OCI-LY3 (cell line): ENCODE data around the gene CEACAM6.

ENCODE experiments used
- H2AFZ ChIP-seq: fragments of 200-600, 300-600 bp; shearing (Covaris generic); 2 replicates; pipeline ENCODE4 v1.6.0; 2014; ENCODE audit warnings: antibody characterized with exemption, low read depth, low read length
- H3K27ac ChIP-seq: fragments of 200-600, 300-600 bp; sonication (generic); 2 replicates; pipeline ENCODE4 v1.5.1; 2014; ENCODE audit warnings: mild to moderate bottlenecking, low read length, moderate library complexity, mixed read lengths
- H3K27me3 ChIP-seq: fragments of 200-600, 300-600 bp; sonication (generic); 2 replicates; pipeline ENCODE4 v1.6.1; 2014; ENCODE audit warnings: low read depth, low read length, mixed read lengths
- H3K36me3 ChIP-seq: fragments of 200-600, 300-600 bp; sonication (generic); replicated peaks from 2 replicates; pipeline ENCODE3; 2014; ENCODE audit warnings: low read depth, low read length, mixed read lengths
- H3K4me1 ChIP-seq: fragments of 300-600, 200-600 bp; sonication (generic); 2 replicates; pipeline ENCODE4 v1.6.1; 2014; ENCODE audit warnings: low read length, mixed read lengths
- H3K4me2 ChIP-seq: fragments of 200-600, 300-600 bp; sonication (generic); 2 replicates; pipeline ENCODE4 v1.6.1; 2014; ENCODE audit warnings: low read length, mixed read lengths
- H3K4me3 ChIP-seq: fragments of 300-600, 200-600 bp; sonication (generic); 2 replicates; pipeline ENCODE4 v1.5.1; 2014; ENCODE audit warnings: antibody characterized with exemption, mild to moderate bottlenecking, low read length, moderate library complexity
- H3K79me2 ChIP-seq: fragments of 300-600, 200-600 bp; shearing (Covaris generic); 2 replicates; pipeline ENCODE4 v1.6.1; 2014; ENCODE audit warnings: mild to moderate bottlenecking, low read length, mixed read lengths
- H3K9ac ChIP-seq: fragments of 300-600, 200-600 bp; shearing (Covaris generic); 2 replicates; pipeline ENCODE4 v1.6.0; 2014; ENCODE audit warnings: mild to moderate bottlenecking, low read length, moderate library complexity
- H3K9me3 ChIP-seq: fragments of 200-600, 300-600 bp; shearing (Covaris generic); 2 replicates; pipeline ENCODE4 v1.6.1; 2014; ENCODE audit warnings: low read length, mixed read lengths; ENCODE audit not compliant: insufficient read depth
- H4K20me1 ChIP-seq: fragments of 200-600, 300-600 bp; sonication (generic); 2 replicates; pipeline ENCODE4 v1.6.1; 2016; ENCODE audit warnings: low read length, mixed read lengths; ENCODE audit not compliant: insufficient read depth
- EZH2phosphoT487 ChIP-seq: fragments of 200-600 bp; shearing (Covaris generic); IDR thresholded peaks from 2 replicates; pipeline ENCODE4 v1.6.1; 2018; ENCODE audit warnings: antibody characterized with exemption, mixed run types, low read depth
- TF ChIP-seq, protein P1 (sequence below): fragments of 200-600, 300-600 bp; sonication (generic); IDR thresholded peaks from 2 replicates; pipeline ENCODE4 v1.5.1; 2014; ENCODE audit warnings: antibody characterized with exemption, low read length, low read depth

The CEACAM6 gene

DNA sequence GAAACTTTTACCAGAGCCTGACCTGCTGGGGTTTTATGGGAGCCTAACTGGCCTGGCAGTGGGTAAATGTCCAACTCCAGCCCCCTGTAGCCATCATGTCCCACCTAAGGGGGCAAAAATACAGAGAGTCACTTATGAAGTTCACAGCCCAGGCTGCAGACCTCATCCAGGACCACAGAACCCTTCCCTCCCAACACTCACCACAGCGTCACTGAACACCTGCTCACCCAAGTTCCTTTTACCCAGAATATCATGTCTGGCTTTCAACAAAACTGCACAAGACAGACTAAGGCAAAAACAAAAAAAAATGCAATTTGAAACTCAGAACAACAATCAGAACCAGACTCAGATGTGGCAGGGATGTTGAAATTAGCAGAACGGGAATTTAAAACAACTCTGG lies 47.4 kb downstream of the CEACAM6 start:
- H3K27ac ChIP-seq: no peak overlapping the region
- H3K9me3 ChIP-seq: no peaks in the 10 kb centered on the region
- H2AFZ ChIP-seq: no peak overlapping the region
- no peak overlapping the region for H3K9ac ChIP-seq
- TF ChIP-seq, protein P1, sequence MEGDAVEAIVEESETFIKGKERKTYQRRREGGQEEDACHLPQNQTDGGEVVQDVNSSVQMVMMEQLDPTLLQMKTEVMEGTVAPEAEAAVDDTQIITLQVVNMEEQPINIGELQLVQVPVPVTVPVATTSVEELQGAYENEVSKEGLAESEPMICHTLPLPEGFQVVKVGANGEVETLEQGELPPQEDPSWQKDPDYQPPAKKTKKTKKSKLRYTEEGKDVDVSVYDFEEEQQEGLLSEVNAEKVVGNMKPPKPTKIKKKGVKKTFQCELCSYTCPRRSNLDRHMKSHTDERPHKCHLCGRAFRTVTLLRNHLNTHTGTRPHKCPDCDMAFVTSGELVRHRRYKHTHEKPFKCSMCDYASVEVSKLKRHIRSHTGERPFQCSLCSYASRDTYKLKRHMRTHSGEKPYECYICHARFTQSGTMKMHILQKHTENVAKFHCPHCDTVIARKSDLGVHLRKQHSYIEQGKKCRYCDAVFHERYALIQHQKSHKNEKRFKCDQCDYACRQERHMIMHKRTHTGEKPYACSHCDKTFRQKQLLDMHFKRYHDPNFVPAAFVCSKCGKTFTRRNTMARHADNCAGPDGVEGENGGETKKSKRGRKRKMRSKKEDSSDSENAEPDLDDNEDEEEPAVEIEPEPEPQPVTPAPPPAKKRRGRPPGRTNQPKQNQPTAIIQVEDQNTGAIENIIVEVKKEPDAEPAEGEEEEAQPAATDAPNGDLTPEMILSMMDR: no peak
- no peak for TF ChIP-seq EZH2phosphoT487
- H3K27me3 ChIP-seq: no peaks in the 10 kb centered on the region
- peaks cover 13% of the 10 kb centered on the region for H3K4me1 ChIP-seq
- no peak overlapping the region for H3K4me3 ChIP-seq
- no peak overlapping the region for H3K4me2 ChIP-seq
- no peaks in the 10 kb centered on the region for H3K36me3 ChIP-seq
- no peaks in the 10 kb centered on the region for H3K79me2 ChIP-seq
- no peaks in the 10 kb centered on the region for H4K20me1 ChIP-seq

DNA sequence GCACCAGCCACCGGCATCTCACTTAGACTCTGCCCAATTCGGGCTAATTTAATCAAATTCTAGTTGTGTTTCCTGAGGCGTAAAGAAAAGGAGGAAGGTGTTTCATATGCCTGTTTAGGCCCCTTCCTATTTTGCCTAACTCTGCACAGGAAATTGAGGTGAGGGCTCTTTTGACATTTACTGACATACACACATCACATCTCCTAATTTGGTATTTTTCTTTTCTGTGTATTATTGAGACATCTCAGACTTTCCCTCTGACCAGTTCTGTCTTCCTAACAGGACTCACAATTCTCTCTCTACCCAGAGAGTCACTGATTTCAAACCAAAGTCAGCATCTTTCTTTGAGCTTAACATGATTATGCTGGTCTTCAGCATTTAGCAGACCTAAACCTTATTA lies 49.0 kb downstream of the CEACAM6 start:
- no peaks in the 10 kb centered on the region for H3K79me2 ChIP-seq
- TF ChIP-seq, protein P1: no peak
- no peak for TF ChIP-seq EZH2phosphoT487
- H3K27me3 ChIP-seq: no peaks in the 10 kb centered on the region
- no peak overlapping the region for H3K9ac ChIP-seq
- no peak overlapping the region for H3K27ac ChIP-seq
- no peak overlapping the region for H3K4me3 ChIP-seq
- no peaks in the 10 kb centered on the region for H4K20me1 ChIP-seq
- no peaks in the 10 kb centered on the region for H3K9me3 ChIP-seq
- H3K4me2 ChIP-seq: no peak overlapping the region
- H3K36me3 ChIP-seq: no peaks in the 10 kb centered on the region
- H3K4me1 ChIP-seq: peaks cover 13% of the 10 kb centered on the region
- no peak overlapping the region for H2AFZ ChIP-seq

DNA sequence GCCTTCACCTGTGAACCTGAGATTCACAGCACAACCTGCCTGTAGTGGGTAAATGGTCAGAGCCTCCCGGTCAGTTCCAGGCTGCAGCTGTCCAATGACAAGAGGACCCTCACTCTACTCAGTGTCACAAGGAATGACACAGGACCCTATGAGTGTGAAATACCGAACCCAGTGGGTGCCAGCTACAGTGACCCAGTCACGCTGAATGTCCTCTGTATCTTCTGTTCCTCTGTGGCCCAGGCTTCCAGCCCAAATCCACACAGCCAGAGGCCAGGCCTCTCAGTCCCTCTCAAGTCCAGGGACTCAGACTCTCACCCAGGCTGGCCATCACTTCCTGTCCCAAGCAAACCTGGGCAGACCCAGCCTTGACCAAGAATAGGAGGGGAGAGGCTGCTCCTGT lies 51.8 kb downstream of the CEACAM6 start:
- TF ChIP-seq EZH2phosphoT487: no peak
- TF ChIP-seq, protein P1: no peak
- no peak overlapping the region for H3K9ac ChIP-seq
- H3K4me1 ChIP-seq: peaks cover 18% of the 10 kb centered on the region
- H3K79me2 ChIP-seq: no peaks in the 10 kb centered on the region
- H3K36me3 ChIP-seq: no peaks in the 10 kb centered on the region
- H3K4me2 ChIP-seq: no peak overlapping the region
- H3K4me3 ChIP-seq: no peak overlapping the region
- no peaks in the 10 kb centered on the region for H4K20me1 ChIP-seq
- no peaks in the 10 kb centered on the region for H3K27me3 ChIP-seq
- no peak overlapping the region for H3K27ac ChIP-seq
- H3K9me3 ChIP-seq: no peaks in the 10 kb centered on the region
- H2AFZ ChIP-seq: no peak overlapping the region

DNA sequence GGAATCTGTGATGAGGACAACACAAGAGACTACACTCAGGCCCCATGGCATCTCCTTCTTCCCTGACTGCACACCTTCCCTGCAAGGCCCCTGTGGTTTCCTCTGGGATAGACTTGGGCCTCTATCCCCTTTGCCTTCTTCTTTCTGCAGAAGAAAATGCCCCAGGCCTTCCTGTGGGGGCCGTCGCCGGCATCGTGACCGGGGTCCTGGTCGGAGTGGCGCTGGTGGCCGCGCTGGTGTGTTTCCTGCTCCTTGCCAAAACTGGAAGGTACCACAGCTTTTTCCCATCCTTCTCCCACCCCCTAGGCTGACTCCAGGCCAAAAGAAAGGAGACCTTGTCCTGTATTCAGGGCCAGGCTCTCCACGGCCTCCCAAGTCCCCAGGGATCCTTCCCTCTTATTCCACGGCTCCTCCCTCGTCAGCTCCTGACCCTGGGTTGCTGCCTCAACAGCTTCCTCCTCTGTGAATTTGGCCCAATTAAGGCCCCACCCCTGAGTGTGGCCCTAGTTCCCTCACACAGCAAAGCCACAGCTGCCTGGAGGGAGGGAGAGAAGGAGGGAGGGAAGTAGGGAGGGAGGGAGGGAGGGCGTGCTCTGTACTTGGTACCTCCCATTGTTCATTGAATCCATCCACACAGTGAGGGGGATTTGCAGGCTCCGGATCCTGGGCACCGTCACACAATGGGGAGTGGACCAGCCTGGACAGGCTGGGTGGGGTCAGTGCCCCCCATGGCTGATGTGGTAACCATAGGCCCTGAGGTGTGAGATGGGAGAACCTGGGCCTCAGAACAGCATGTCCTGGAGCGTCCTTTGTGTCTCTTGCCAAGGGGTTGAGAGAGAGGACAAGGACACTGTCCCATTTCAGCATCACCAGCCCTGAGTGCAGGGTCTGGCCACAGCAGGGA lies 53.6 kb downstream of the CEACAM6 start:
- Histone ChIP-seq H3K4me1 (peaks cover 18% of the 10 kb centered on the region), H3K9ac (no peak overlapping the region), H3K79me2 (no peaks in the 10 kb centered on the region), H3K27ac (no peak overlapping the region), H3K4me2 (no peak overlapping the region), H3K9me3 (no peaks in the 10 kb centered on the region), H2AFZ (no peak overlapping the region), H3K4me3 (no peak overlapping the region), H3K36me3 (no peaks in the 10 kb centered on the region), H3K27me3 (0 out of 2 replicates have a peak, but pooled peaks cover 2% of the 10 kb centered on the region), H4K20me1 (no peaks in the 10 kb centered on the region)
- TF ChIP-seq EZH2phosphoT487: no peak
- TF ChIP-seq, protein P1: no peak
